ENCODE measurements around the gene GLYATL2.

Gene GLYATL2

GRCh38 chr11:58844361-58845005 is at the start of gene GLYATL2:
Gene GLYATL2, minus strand, starts transcription at chr11:58844704. Its CDS starts 5,092 bp downstream, at chr11:58839612.
- no peak for DNase-seq (ENCODE audit: low read depth in 2 of 2)

GRCh38 chr11:58893899-58894298 is 49.4 kb upstream of the GLYATL2 start:
- DNase-seq (ENCODE audit: low read depth in 2 of 2): no peak

GRCh38 chr11:58888579-58888978 is 44.1 kb upstream of the GLYATL2 start:
- DNase-seq (ENCODE audit: low read depth in 2 of 2): no peak

DNA sequence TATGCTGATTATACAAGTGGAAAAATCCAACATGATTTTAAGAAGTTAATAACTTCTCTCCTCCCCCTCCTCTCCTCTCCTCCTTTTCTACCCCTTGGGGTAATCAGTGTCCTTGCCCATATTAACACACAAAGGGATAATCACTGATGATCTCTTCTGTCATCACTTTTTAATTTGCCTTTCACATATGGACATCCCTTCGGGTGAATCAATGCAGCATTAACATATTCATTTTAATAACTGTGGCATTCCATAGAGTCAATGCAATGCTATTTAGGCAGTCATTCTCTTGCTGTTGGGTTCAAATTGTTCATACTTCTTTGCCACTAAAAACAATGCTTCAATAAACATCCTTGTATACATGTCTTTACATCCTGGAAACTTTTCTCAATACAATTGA is 42.9 kb upstream of the GLYATL2 start:
- DNase-seq (ENCODE audit: low read depth in 2 of 2): no peak

- no peak for DNase-seq (ENCODE audit: low read depth in 2 of 2)
Measured at GRCh38 chr11:58880625-58881024, 36.1 kb upstream of the GLYATL2 start.

DNA sequence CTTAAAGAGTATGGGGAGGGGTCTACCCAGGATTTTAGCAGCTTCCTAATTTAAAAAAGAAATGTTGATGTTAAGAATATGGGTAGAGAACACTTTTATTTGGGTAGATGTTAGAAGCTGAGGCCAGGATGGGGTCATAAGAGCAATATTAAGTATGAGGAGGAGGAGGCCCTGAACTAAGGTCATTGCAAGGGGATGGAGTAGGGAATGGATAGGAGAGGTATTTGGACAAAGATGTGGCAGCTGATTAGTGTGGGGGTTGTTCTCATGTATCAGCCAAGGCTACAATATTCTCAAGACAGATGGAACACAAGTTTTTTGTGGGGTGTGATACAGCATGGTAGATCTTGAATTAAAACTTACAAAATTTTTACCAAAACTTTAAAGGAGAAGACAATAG is 35.7 kb upstream of the GLYATL2 start:
- DNase-seq (ENCODE audit: low read depth in 2 of 2): no peak

GRCh38 chr11:58867556-58867955 is 23.1 kb upstream of the GLYATL2 start:
- DNase-seq (ENCODE audit: low read depth in 2 of 2): no peak

DNA sequence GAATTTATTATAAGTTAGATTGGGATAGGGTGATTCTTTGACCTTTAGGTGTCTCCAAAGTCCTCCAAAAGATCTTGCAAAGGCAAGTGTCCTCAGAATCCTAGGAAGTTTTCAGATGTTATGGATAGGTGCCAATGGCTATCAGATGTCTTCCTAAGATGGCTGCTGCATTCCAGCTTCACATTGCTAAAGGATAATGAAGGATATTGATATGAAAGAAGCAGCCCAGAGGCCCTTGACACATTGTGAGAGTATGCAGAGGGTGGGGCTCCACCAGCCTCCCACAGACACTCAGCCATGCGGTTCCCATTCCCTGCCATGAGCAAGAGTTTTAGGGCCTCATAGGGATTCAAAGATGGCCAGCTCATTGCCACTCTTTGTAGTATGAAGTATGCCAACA is 22.3 kb upstream of the GLYATL2 start:
- DNase-seq (ENCODE audit: low read depth in 2 of 2): no peak

DNA sequence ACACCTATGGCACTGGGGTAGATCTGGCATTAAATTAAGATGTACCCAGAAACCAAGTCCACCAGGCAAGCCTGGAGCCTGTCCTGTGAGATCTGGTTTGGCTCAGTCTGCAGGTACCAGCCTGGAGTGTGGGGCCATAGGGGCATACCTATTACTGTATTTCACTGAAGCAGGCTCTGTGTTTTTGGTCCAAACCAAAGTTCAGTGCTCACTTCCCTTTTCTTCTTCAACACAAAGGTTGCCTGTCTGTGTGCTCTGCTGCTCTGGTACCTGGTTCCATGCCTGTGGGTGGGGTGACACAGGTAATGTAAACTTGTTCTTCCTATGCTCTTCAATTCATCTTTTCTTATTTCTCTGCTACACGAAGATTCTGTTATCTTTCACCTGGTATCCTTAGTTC is 19.8 kb upstream of the GLYATL2 start:
- no peak for DNase-seq (ENCODE audit: low read depth in 2 of 2)

DNA sequence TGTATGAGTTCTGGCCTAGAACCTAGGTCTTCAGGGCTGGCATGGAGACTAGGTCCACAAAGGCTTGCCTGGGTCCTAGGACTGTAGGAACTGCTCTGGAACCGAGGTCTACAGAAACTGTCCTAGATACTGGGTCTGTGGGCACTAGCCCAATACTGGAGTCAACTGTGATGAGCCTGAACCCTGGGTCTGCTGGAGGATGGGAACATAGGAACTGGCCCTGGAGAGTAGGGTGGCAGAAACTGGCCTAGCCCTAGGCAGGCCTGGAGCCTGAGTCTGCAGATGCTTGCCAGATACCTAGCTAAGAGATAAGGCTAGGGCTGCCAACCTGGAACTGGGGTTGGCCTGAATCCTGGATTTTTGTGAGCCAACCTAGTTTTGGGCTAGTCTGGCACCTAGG is 19.2 kb upstream of the GLYATL2 start:
- no peak for DNase-seq (ENCODE audit: low read depth in 2 of 2)

- DNase-seq (ENCODE audit: low read depth in 2 of 2): no peak
Measured at GRCh38 chr11:58861533-58861932, 17.0 kb upstream of the GLYATL2 start.

- DNase-seq (ENCODE audit: low read depth in 2 of 2): no peak
Measured at GRCh38 chr11:58856806-58857205, 12.3 kb upstream of the GLYATL2 start.

GRCh38 chr11:58845386-58845785 is 882 bp upstream of the GLYATL2 start:
- no peak for DNase-seq (ENCODE audit: low read depth in 2 of 2)

GRCh38 chr11:58837707-58838388 is 6.7 kb downstream of the GLYATL2 start:
- DNase-seq (ENCODE audit: low read depth in 2 of 2): no peak

DNA sequence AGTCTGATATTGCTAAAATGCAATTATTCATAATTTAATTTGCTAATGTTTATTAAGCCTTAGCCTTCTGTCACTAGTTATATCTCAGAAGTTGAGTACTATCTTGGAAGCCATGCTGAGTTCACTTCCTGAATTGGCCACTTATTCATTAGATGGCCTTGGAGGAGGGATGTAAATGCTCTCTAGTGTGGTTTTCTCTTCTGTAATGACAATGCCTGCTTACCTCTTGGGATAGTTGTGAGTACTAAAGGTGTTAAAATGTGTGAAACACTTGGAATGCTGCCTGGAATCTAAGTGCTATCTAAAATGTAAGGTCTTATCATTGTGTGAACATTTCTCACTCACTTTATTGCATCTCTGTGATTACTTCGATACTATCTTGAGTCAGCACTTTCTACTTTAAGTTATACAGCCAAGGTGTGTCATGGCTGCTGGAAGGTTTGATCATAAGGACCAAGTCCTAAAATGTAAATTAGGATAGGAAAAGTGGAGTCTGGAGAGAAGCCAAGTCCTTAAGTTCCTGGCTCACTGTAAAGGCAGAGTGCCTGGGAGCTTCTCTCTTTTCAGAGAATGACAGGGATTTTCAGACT is 12.4 kb downstream of the GLYATL2 start:
- DNase-seq (ENCODE audit: low read depth in 2 of 2): no peak

DNA sequence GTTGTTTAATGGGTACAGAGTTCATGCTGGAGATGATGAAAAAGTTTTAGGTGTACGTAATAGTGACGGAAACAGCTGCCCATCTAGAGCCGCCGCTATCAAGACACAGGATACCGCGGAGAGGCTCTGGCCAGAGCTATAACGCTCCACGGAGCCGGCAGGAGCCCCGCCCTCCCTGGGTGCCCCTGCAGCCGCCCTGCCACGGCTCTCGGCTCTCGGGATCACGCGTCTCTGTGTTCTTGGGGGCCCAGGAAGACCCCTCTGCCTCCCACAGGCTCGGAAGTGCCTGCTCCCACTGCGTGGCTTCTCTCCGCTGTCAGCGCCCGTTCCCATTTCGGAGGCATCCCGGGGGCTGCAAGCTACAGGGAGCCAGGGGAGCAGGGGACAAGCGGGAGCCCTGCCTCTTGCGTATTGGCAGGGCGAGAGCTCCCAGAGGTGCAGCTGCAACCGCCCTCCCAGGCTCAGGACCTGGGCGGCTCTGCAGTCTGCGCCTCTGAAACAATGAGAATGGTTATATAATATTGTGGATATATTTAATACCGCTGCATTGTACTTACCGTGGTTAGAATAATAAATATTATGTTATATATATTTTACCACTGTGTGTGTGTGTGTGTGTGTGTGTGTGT is 13.7 kb downstream of the GLYATL2 start:
- DNase-seq (ENCODE audit: low read depth in 2 of 2): no peak

DNA sequence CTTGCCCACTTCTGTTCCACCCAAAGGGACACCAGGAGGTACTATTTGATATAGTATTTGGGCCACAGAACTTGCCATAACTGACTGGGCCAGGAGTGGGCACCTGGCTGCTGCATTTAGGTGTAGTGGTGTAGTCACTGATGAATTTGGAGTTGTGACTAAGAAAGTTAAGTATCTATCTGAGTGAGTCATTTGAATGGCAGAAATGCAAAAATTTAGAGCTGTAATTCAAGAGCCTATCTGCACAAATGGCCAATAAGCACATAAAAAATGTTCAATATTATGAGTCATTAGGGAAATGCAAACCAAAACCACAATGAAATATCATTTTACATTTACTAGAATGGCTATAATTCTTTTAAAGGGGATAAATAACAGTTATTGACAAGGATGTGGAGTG is 14.7 kb downstream of the GLYATL2 start:
- no peak for DNase-seq (ENCODE audit: low read depth in 2 of 2)

- DNase-seq (ENCODE audit: low read depth in 2 of 2): no peak
Measured at GRCh38 chr11:58813693-58814092, 30.8 kb downstream of the GLYATL2 start.

GRCh38 chr11:58811499-58811898 is 33.0 kb downstream of the GLYATL2 start:
- no peak for DNase-seq (ENCODE audit: low read depth in 2 of 2)

GRCh38 chr11:58807343-58807742 is 37.2 kb downstream of the GLYATL2 start:
- DNase-seq (ENCODE audit: low read depth in 2 of 2): no peak

- DNase-seq (ENCODE audit: low read depth in 2 of 2): no peak
Measured at GRCh38 chr11:58805065-58805464, 39.4 kb downstream of the GLYATL2 start.

DNA sequence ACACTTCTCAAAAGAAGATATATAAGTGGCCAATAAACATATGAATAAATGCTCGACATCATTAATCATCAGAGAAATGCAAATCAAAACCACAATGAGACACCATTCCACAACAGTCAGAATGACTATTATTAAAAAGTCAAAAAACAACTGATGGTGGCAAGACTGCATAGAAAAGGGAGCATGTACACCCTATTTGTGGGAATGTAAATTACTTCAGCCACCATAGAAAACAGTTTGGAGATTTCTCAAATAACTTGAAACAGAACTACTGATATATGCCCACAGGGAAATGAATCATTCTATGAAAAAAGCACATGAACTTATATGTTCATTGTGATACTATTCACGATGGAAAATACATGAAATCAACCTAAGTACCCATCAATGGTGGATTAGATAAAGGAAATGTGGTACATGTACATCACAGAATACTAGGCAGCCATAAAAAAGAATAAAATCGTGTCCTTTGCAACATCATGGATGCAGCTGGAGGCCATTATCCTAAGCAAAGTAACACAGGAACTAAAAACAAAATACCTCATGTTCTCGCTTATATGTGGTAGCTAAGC is 42.4 kb downstream of the GLYATL2 start:
- no peak for DNase-seq (ENCODE audit: low read depth in 2 of 2)
